ENCODE data around the gene SPATA33.
"Not testable (repeated sequence)": the region's sequence is repeated elsewhere in the genome, so short reads cannot be mapped to it uniquely, and the experiment has no call there.

Gene SPATA33

DNA sequence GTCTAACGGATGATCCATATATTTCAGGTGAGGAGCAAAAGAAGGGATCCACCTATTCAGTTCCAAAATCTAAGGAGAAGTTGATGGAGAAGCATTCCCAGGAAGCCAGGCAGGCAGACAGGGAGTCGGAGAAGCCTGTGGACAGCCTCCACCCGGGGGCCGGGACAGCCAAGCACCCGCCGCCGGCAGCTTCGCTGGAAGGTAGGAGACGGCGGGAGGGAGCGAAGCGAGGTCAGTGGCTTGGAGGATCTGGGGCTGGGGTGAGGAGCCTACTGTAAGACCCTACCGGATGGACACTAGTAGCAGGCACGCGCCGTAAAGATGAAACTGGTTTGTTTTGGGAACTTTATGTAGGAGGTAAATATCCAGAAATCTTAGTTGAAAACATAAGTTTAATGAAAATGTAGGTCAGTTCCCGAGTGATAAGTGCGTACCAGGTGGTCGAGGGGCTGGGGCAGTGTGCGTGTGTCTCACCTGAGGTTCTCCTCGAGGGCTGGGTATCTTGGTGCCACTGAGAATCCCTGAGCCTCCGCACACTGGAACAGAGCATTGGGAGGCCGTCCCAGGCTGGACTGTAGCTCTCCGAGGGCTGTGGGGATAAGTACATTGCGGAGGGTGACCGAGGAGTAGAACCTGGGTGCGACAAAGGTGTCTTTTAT lies 714 bp downstream of the SPATA33 start:
- no peaks in the 10 kb centered on the region for H3K9me3 ChIP-seq (ENCODE audit: insufficient read depth, low read length)
- H3K36me3 ChIP-seq (ENCODE audit: insufficient read depth, insufficient read length, low read length): peaks cover 62% of the 10 kb centered on the region
- peak overlapping the region; percentile 99 for H3K9ac ChIP-seq (ENCODE audit: insufficient read length, low read depth)
- H3K4me1 ChIP-seq (ENCODE audit: insufficient read depth, insufficient read length): peaks cover 4% of the 10 kb centered on the region
- DNase-seq (ENCODE audit: low read depth, low spot score): no peak
- TF ChIP-seq YY1 (IDR thresholded peaks at IDR 0.05; ENCODE audit: insufficient read depth, insufficient read length) (no peak), ZNF274 (IDR thresholded peaks at IDR 0.05; ENCODE audit: low read depth, low read length) (no peak), SUZ12 (IDR thresholded peaks at IDR 0.05; ENCODE audit: extremely low read depth, insufficient read depth, insufficient read length) (no peak)
- H3K27me3 ChIP-seq (ENCODE audit: insufficient read depth, insufficient read length): no peaks in the 10 kb centered on the region
- H3K4me3 ChIP-seq (ENCODE audit: insufficient read length, low read depth): peak overlapping the region; percentile 99

DNA sequence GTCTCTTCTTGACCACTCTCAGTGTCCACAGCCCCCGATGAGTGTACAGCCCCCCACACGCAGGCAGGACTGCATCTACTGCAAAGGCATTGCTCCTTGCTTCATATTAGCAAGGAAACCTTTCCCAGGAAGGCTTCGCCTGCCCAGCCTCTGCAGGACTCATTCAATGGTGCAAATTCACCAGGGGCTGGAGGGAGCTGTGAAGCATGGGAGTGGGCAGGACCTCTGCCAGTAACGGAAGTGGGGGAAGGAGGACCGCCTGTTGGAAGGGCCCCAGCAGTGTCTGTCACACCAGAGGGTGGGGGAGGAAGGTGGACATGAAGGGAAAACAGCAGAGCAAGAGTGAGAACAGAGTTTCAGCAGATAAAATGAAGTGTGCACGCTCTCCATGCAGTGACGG lies 2.5 kb downstream of the SPATA33 start:
- Histone ChIP-seq H3K4me1 (ENCODE audit: insufficient read depth, insufficient read length) (peaks cover 4% of the 10 kb centered on the region), H3K4me3 (ENCODE audit: insufficient read length, low read depth) (no peak overlapping the region), H3K9ac (ENCODE audit: insufficient read length, low read depth) (no peak overlapping the region), H3K27me3 (ENCODE audit: insufficient read depth, insufficient read length) (no peaks in the 10 kb centered on the region), H3K36me3 (ENCODE audit: insufficient read depth, insufficient read length, low read length) (peaks cover 67% of the 10 kb centered on the region), H3K9me3 (ENCODE audit: insufficient read depth, low read length) (peaks cover 4% of the 10 kb centered on the region; the same call in 1 of the 2 replicates)
- TF ChIP-seq SUZ12 (IDR thresholded peaks at IDR 0.05; ENCODE audit: extremely low read depth, insufficient read depth, insufficient read length) (no peak), ZNF274 (IDR thresholded peaks at IDR 0.05; ENCODE audit: low read depth, low read length) (no peak), YY1 (IDR thresholded peaks at IDR 0.05; ENCODE audit: insufficient read depth, insufficient read length) (no peak)
- no peak for DNase-seq (ENCODE audit: low read depth, low spot score)

DNA sequence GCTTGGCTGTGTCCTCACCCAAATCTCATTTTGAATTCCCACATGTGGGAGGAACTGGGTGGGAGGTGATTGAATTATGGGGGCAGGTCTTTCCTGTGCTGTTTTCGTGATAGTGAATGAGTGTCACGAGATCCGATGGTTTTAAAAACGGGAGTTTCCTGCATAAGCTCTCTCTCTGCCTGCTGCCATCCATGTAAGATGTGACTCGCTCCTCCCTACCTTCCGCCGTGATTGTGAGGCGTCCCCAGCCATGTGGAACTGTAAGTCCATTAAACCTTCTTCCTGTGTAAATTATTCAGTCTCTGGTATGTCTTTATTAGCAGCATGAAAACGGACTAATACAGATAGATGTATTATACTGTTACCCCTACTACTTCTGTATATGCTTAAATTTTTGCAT lies 3.6 kb downstream of the SPATA33 start:
- Histone ChIP-seq H3K4me3 (ENCODE audit: insufficient read length, low read depth) (no peak overlapping the region), H3K36me3 (ENCODE audit: insufficient read depth, insufficient read length, low read length) (peaks cover 70% of the 10 kb centered on the region), H3K9ac (ENCODE audit: insufficient read length, low read depth) (no peak overlapping the region), H3K9me3 (ENCODE audit: insufficient read depth, low read length) (peaks cover 10% of the 10 kb centered on the region; the same call in 1 of the 2 replicates), H3K27me3 (ENCODE audit: insufficient read depth, insufficient read length) (no peaks in the 10 kb centered on the region), H3K4me1 (ENCODE audit: insufficient read depth, insufficient read length) (peaks cover 4% of the 10 kb centered on the region)
- no peak for TF ChIP-seq ZNF274 (IDR thresholded peaks at IDR 0.05; ENCODE audit: low read depth, low read length)
- no peak for TF ChIP-seq YY1 (IDR thresholded peaks at IDR 0.05; ENCODE audit: insufficient read depth, insufficient read length)
- TF ChIP-seq SUZ12 (IDR thresholded peaks at IDR 0.05; ENCODE audit: extremely low read depth, insufficient read depth, insufficient read length): no peak
- no peak for DNase-seq (ENCODE audit: low read depth, low spot score)

DNA sequence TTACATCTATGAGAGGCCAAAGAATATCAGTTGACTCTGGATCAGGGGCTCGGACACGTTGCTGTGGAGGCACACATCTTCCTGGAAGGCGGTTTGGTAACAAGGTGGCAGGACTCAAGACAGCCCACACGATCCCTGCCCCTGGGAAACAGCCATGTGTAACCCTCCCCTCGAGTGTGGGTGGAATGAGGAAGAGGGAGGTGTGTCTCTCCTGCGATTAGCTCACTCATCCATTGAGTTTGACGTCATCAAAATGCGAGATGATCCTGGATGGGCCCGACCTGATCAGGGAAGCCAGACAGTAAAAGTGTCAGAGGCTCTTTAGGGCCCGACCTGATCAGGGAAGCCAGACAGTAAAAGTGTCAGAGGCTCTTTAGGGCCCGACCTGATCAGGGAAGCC lies 6.6 kb downstream of the SPATA33 start:
- not testable (repeated sequence) for DNase-seq (ENCODE audit: low read depth, low spot score); H3K4me1 ChIP-seq (ENCODE audit: insufficient read depth, insufficient read length); H3K9ac ChIP-seq (ENCODE audit: insufficient read length, low read depth); H3K4me3 ChIP-seq (ENCODE audit: insufficient read length, low read depth); H3K27me3 ChIP-seq (ENCODE audit: insufficient read depth, insufficient read length)
- H3K9me3 ChIP-seq (ENCODE audit: insufficient read depth, low read length): peaks cover 17% of the 10 kb centered on the region; the same call in 1 of the 2 replicates
- peaks cover 75% of the 10 kb centered on the region for H3K36me3 ChIP-seq (ENCODE audit: insufficient read depth, insufficient read length, low read length)

DNA sequence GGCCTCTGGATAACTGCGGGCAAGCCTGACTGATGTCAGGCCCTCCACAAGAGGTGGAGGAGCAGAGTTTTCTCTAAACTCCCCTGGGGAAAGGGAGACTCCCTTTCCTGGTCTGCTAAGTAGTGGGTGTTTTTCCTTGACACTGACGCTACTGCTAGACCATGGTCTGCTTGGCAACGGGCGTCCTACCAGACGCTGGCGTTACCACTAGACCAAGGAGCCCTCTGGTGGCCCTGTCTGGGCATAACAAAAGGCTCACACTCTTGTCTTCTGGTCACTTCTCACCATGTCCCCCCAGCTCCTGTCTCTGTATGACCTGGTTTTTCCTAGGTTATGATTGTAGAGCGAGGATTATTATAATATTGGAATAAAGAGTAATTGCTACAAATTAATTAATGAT lies 9.4 kb downstream of the SPATA33 start:
- H3K9ac ChIP-seq (ENCODE audit: insufficient read length, low read depth); H3K27me3 ChIP-seq (ENCODE audit: insufficient read depth, insufficient read length); DNase-seq (ENCODE audit: low read depth, low spot score); H3K4me3 ChIP-seq (ENCODE audit: insufficient read length, low read depth); H3K4me1 ChIP-seq (ENCODE audit: insufficient read depth, insufficient read length): not testable (repeated sequence)
- Histone ChIP-seq H3K36me3 (ENCODE audit: insufficient read depth, insufficient read length, low read length) (peaks cover 62% of the 10 kb centered on the region), H3K9me3 (ENCODE audit: insufficient read depth, low read length) (peaks cover 17% of the 10 kb centered on the region; the same call in 1 of the 2 replicates)

DNA sequence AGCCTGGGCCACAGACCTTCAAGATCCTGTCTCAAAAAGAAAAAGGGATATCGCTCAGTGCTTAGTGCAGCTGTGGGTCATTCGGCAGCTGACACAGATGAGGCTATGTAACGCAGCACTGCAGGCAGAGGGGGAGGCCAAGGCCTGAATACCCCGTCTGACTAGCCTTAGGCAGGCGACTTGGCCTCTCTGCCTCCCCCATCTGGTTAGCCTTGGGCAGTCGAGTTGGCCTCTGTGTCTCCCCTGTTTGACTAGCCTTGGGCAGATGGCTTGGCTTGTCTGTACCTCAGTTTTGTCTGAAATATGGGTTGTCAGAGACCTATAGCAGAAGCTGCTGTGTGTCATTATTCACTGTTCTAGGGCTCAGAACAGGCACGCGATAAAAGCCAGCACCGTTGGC lies 10.0 kb downstream of the SPATA33 start:
- Histone ChIP-seq H3K36me3 (ENCODE audit: insufficient read depth, insufficient read length, low read length) (peaks cover 59% of the 10 kb centered on the region), H3K9me3 (ENCODE audit: insufficient read depth, low read length) (peaks cover 17% of the 10 kb centered on the region; the same call in 1 of the 2 replicates), H3K4me3 (ENCODE audit: insufficient read length, low read depth) (no peak overlapping the region), H3K4me1 (ENCODE audit: insufficient read depth, insufficient read length) (peaks cover 8% of the 10 kb centered on the region), H3K27me3 (ENCODE audit: insufficient read depth, insufficient read length) (no peaks in the 10 kb centered on the region), H3K9ac (ENCODE audit: insufficient read length, low read depth) (no peak overlapping the region)
- no peak for DNase-seq (ENCODE audit: low read depth, low spot score)
- no peak for TF ChIP-seq YY1 (IDR thresholded peaks at IDR 0.05; ENCODE audit: insufficient read depth, insufficient read length)
- no peak for TF ChIP-seq SUZ12 (IDR thresholded peaks at IDR 0.05; ENCODE audit: extremely low read depth, insufficient read depth, insufficient read length)
- no peak for TF ChIP-seq ZNF274 (IDR thresholded peaks at IDR 0.05; ENCODE audit: low read depth, low read length)

DNA sequence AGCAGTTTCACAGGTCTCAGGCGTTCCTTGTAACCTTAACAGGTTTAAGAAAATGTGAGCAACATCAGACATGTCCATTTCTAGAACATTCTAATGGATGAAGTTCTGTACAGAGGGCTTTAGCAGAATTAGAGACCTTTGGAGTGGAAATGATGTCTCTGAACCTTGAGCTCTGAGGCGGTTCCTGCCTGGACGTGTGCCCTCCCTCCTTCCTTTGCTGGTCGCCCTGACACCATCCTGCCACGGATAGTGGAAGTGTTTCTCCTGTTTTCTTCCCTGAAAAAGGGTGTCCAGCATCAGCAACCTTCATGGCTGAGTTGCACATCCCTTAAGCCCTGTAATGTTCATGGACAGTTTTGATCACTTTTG lies 11.1 kb downstream of the SPATA33 start:
- H3K4me3 ChIP-seq (ENCODE audit: insufficient read length, low read depth): no peak overlapping the region
- no peak for TF ChIP-seq ZNF274 (IDR thresholded peaks at IDR 0.05; ENCODE audit: low read depth, low read length)
- TF ChIP-seq SUZ12 (IDR thresholded peaks at IDR 0.05; ENCODE audit: extremely low read depth, insufficient read depth, insufficient read length): no peak
- TF ChIP-seq YY1 (IDR thresholded peaks at IDR 0.05; ENCODE audit: insufficient read depth, insufficient read length): no peak
- peaks cover 52% of the 10 kb centered on the region for H3K36me3 ChIP-seq (ENCODE audit: insufficient read depth, insufficient read length, low read length)
- no peaks in the 10 kb centered on the region for H3K27me3 ChIP-seq (ENCODE audit: insufficient read depth, insufficient read length)
- no peak overlapping the region for H3K9ac ChIP-seq (ENCODE audit: insufficient read length, low read depth)
- DNase-seq (ENCODE audit: low read depth, low spot score): no peak
- peaks cover 17% of the 10 kb centered on the region; the same call in 1 of the 2 replicates for H3K9me3 ChIP-seq (ENCODE audit: insufficient read depth, low read length)
- H3K4me1 ChIP-seq (ENCODE audit: insufficient read depth, insufficient read length): peaks cover 8% of the 10 kb centered on the region

DNA sequence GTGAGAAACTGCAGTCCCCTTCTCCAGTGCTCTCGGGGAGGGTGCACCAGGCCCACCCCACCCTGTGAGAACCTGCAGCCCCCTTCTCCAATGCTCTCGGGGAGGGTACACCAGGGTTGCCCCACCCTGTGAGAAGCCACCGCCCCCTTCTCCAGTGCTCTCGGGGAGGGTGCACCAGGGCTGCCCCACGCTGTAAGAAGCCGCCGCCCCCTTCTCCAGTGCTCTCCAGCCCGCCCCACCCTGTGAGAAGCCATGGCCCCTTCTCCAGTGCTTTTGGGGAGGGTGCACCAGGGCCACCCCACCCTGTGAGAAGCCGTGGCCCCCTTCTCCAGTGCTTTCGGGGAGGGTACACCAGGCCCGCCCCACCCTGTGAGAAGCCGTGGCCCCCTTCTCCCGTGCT lies 12.1 kb downstream of the SPATA33 start:
- Histone ChIP-seq H3K9ac (ENCODE audit: insufficient read length, low read depth) (no peak overlapping the region), H3K4me3 (ENCODE audit: insufficient read length, low read depth) (no peak overlapping the region), H3K27me3 (ENCODE audit: insufficient read depth, insufficient read length) (no peaks in the 10 kb centered on the region), H3K36me3 (ENCODE audit: insufficient read depth, insufficient read length, low read length) (peaks cover 48% of the 10 kb centered on the region), H3K9me3 (ENCODE audit: insufficient read depth, low read length) (peaks cover 17% of the 10 kb centered on the region; the same call in 1 of the 2 replicates), H3K4me1 (ENCODE audit: insufficient read depth, insufficient read length) (peaks cover 8% of the 10 kb centered on the region)
- DNase-seq (ENCODE audit: low read depth, low spot score): no peak
- TF ChIP-seq ZNF274 (IDR thresholded peaks at IDR 0.05; ENCODE audit: low read depth, low read length) (no peak), YY1 (IDR thresholded peaks at IDR 0.05; ENCODE audit: insufficient read depth, insufficient read length) (no peak), SUZ12 (IDR thresholded peaks at IDR 0.05; ENCODE audit: extremely low read depth, insufficient read depth, insufficient read length) (no peak)
